Pancreas (tissue), 10 donors: ENCODE data around the gene ABI3. TPM values are rescaled to one million over a fixed set of nuclear protein-coding genes. Genes with fewer than 3 reads are reported as not detected.

Experiments
- ATAC-seq, 4 donors: fragments of 200-7000 bp; cut with Tn5 transposase; one replicate each; pipeline versions ENCODE4 v1.8.0 to v1.9.1; 2020; ENCODE audit warnings: mild to moderate bottlenecking in 4 of 4, moderate library complexity in 4 of 4
- DNase-seq, 6 donors: peaks; one replicate each; pipeline ENCODE4 v3.0.0-alpha.2; 2020
- FAIRE-seq: peaks from 2 replicates; lab custom pipeline; 2012; peaks lifted over from hg19 to GRCh38; lab: Jason Lieb, UNC
- H3K27ac ChIP-seq, 4 donors: fragments of 200-600 bp; sonication (generic); 1 replicate in 3 of 4; 2 replicates in 1 of 4; pipeline versions ENCODE4 v1.5.0 to v1.8.0; 2020
- H3K27me3 ChIP-seq, 4 donors: fragments of 200-600 bp; one replicate each; pipeline ENCODE4 v1.8.0; 2021
- H3K36me3 ChIP-seq, 3 donors: fragments of 200-600 bp; sonication (generic) in 1 of 3; one replicate each; pipeline versions ENCODE4 v1.5.0 to v1.8.0; 2020 to 2021
- H3K4me1 ChIP-seq, 3 donors: fragments of 200-600 bp; one replicate each; pipeline ENCODE4 v1.8.0; 2021
- H3K4me3 ChIP-seq, 4 donors: fragments of 200-600 bp; sonication (generic) in 2 of 4; one replicate each; pipeline versions ENCODE4 v1.5.0 to v1.8.0; 2020 to 2021
- H3K9me3 ChIP-seq, 4 donors: fragments of 200-600 bp; one replicate each; pipeline ENCODE4 v1.8.0; 2021
- CTCF ChIP-seq, 4 donors: fragments of 200-600 bp; sonication (generic) in 3 of 4; IDR thresholded peaks; one replicate each; pipeline versions ENCODE4 v1.5.0 to v1.8.0; 2021; ENCODE audit warnings: antibody characterized with exemption in 4 of 4
- WGBS, 2 donors: extraction: QIAGEN DNeasy Blood & Tissue Kit; methylation state at CpG; one replicate each; pipeline ENCODE4 v1.1.7; 2013; 5-methylcytosine and 5-hydroxymethylcytosine counted together
- intact Hi-C, 3 donors: fragments of 100-400 bp; cut with DNase I; formaldehyde crosslinking; loops; one replicate each; pipeline versions ENCODE4 v1.11.1 to v1.14.2; 2022
- polyA plus RNA-seq, 2 donors: library from polyadenylated mRNA; stranded (reverse); fragments of 200-250 nt; gene quantifications; one replicate each; pipeline ENCODE4 v1.2.3, GENCODE V29; 2013
- total RNA-seq, 6 donors: library from RNA; stranded (reverse); fragmentation: NEBNext Ultra II Directional in 4 of 6; extraction: Animal tissue kit (Norgen Biotek cat#: 25700) in 4 of 6; gene quantifications; one replicate each; pipeline versions ENCODE4 v1.2.1 to v1.2.4, GENCODE V29; 2021 to 2023
- donor health status: healthy with polysubstance abuse.
- donor health status: DM: no; HTN: no; CAD: no; lungs with moderate emphysema.
- donor health status: DM: no; HTN: no; CAD: no.
- donor health status: control.
- donor health status: control.
- donor health status: Bipolar disorder and iron deficiency.
- donor health status: DM: yes; HTN: yes; CAD: no.
- donor health status: DM: no; HTN: no; CAD: no.
- donor health status: DM: no; HTN: no; CAD: no.
- donor health status: DM: yes; HTN: yes; CAD: no.

ABI3 gene
- total and polyA plus RNA-seq, 8 donors = 1.1 to 7.1 (median 3.1) TPM

GRCh38 chr17:49249292-49249794 is 38.8 kb downstream of the ABI3 start:
- no peak overlapping the region for H3K4me3 ChIP-seq
- ATAC-seq = no peak
- no peaks in the 10 kb centered on the region for H3K4me1 ChIP-seq
- 37 to 54% methylated on average over 9 to 10 of the region's 10 CpGs for WGBS, 2 donors
- no peak overlapping the region for H3K27ac ChIP-seq
- TF ChIP-seq CTCF (IDR thresholded peaks at IDR 0.05) = no peak
- no peak for FAIRE-seq
- H3K36me3 ChIP-seq = no peaks in the 10 kb centered on the region
- no peaks in the 10 kb centered on the region for H3K9me3 ChIP-seq
- DNase-seq = peak in 1 of 6 donors; percentile 50
- H3K27me3 ChIP-seq = no peaks in the 10 kb centered on the region
- intact Hi-C loops = no loop called here

- Histone ChIP-seq H3K4me1 (no peaks in the 10 kb centered on the region), H3K4me3 (no peak overlapping the region), H3K9me3 (no peaks in the 10 kb centered on the region), H3K36me3 (no peaks in the 10 kb centered on the region), H3K27ac (no peak overlapping the region), H3K27me3 (no peaks in the 10 kb centered on the region)
- ATAC-seq = no peak
- intact Hi-C loops = no loop called here
- DNase-seq = no peak
- TF ChIP-seq CTCF (IDR thresholded peaks at IDR 0.05) = no peak
- 77 to 86% methylated on average over 12 of the region's 12 CpGs for WGBS, 2 donors
- no peak for FAIRE-seq
These were observed 39.5 kb downstream of the ABI3 start for GRCh38 chr17:49249890-49250522.

- H3K4me3 ChIP-seq = no peak overlapping the region
- H3K27ac ChIP-seq = no peak overlapping the region
- ATAC-seq (no peak), FAIRE-seq (no peak), DNase-seq (no peak)
- TF ChIP-seq CTCF (IDR thresholded peaks at IDR 0.05) = no peak
- H3K9me3 ChIP-seq = no peaks in the 10 kb centered on the region
- no peaks in the 10 kb centered on the region for H3K4me1 ChIP-seq
- WGBS, 2 donors = 77 to 78% methylated on average over 6 of the region's 6 CpGs
- H3K36me3 ChIP-seq = no peaks in the 10 kb centered on the region
- no peaks in the 10 kb centered on the region for H3K27me3 ChIP-seq
- intact Hi-C loops = no loop called here
These were observed 41.7 kb downstream of the ABI3 start for GRCh38 chr17:49252148-49252695.

- no peaks in the 10 kb centered on the region for H3K36me3 ChIP-seq
- H3K27ac ChIP-seq = no peak overlapping the region
- no peaks in the 10 kb centered on the region for H3K27me3 ChIP-seq
- H3K9me3 ChIP-seq = no peaks in the 10 kb centered on the region
- no peaks in the 10 kb centered on the region for H3K4me1 ChIP-seq
- FAIRE-seq (no peak), ATAC-seq (no peak), DNase-seq (no peak)
- TF ChIP-seq CTCF (IDR thresholded peaks at IDR 0.05) = no peak
- no peak overlapping the region for H3K4me3 ChIP-seq
- 61 to 66% methylated on average over 4 of the region's 4 CpGs for WGBS, 2 donors
- intact Hi-C loops = no loop called here
These were observed 43.6 kb downstream of the ABI3 start for GRCh38 chr17:49254066-49254465.

- no peak for ATAC-seq
- 64 to 76% methylated on average over 5 of the region's 5 CpGs for WGBS, 2 donors
- intact Hi-C loops = no loop called here
These were observed 44.6 kb downstream of the ABI3 start for GRCh38 chr17:49255125-49255524.

More at GRCh38 chr17:49255125-49255524, 44.6 kb downstream of the ABI3 start:
- TF ChIP-seq CTCF (IDR thresholded peaks at IDR 0.05) = no peak
- Histone ChIP-seq H3K27ac (no peak overlapping the region), H3K27me3 (no peaks in the 10 kb centered on the region), H3K36me3 (no peaks in the 10 kb centered on the region), H3K4me3 (no peak overlapping the region), H3K4me1 (no peaks in the 10 kb centered on the region), H3K9me3 (no peaks in the 10 kb centered on the region)
- FAIRE-seq = no peak
- no peak for DNase-seq
